Kidney epithelial cell (primary cell): Measurements from ENCODE around the gene INTS3. TPM values are rescaled to one million over a fixed set of nuclear protein-coding genes. Genes with fewer than 3 reads are reported as not detected.
A peak's percentile ranks its signal among the peaks of the same experiment; 100 is the strongest.

Source experiments
- DNase-seq: peaks from one replicate; pipeline ENCODE4 v3.0.0-alpha.2; 2010; ENCODE audit warnings: low read depth
- H3K27me3 ChIP-seq: 2 replicates; pipeline ENCODE4 v1.6.0; 2011; ENCODE audit warnings: low read length; ENCODE audit not compliant: control insufficient read depth, insufficient read depth
- H3K36me3 ChIP-seq: 2 replicates; pipeline ENCODE4 v1.5.1; 2011; ENCODE audit warnings: low read length; ENCODE audit not compliant: control insufficient read depth, insufficient read depth
- H3K4me3 ChIP-seq: 2 replicates; pipeline ENCODE4 v1.5.1; 2011; ENCODE audit warnings: low read depth, mild to moderate bottlenecking, control low read depth, low read length
- total RNA-seq: library from RNA; depleted of rRNA; stranded (reverse); fragments of >200 nt; gene quantifications from 2 replicates; pipeline ENCODE4 v1.2.3, GENCODE V29; 2015
- TF ChIP-seq, protein P1 (sequence below): IDR thresholded peaks from 2 replicates; pipeline ENCODE4 v1.5.1; 2011; ENCODE audit warnings: mild to moderate bottlenecking, moderate library complexity, low read length, control low read depth, inconsistent platforms; ENCODE audit not compliant: insufficient read depth, poor library complexity, severe bottlenecking

INTS3 gene
- total RNA-seq, 1 donor from 2014 or later = 33.8 TPM

DNA sequence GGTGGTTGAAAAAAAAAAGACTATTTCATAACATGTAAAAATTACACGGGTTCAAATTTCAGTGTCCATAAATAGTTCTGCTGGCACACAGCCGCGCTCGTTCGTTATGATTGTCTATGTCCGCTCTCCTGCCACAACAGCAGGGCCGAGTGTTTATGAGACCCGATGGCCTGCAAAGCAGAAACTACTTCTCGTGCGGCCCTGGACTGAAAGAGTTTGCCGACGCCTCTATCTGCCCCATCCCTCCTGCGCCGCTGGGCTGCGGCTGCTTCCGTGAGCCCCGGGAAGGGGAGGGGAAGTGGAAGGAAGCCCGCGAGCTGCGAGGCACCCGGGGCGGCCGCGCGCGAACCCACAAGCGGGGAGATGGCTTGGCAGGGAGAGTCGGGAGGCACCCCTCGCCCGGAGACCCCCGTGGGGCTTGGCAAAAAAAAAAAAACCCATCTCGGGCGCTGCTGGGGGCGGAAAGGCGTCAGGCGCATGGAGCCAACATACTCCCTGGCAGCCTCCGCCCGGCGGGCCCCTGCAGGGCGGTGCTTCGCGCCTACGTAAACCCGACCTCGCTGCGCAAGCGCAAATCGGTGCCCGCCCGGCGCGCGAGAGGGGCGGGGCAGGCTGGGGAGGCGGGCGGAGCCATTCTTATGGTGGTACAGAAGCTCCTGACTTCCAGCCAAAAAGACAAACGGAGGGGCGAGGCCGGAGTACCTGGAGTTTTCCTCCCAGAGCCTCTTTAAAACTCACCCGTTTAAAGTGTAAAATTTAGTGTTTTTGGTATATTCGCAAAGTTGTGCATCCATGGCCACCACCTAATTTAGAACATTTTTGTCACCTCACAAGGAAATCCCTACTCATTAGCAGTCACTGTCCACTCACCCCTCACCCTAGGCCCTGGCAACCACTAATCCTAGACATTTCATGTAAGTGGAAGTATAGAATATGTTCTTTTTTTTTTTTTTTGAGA is 55.7 kb downstream of the INTS3 start:
- Histone ChIP-seq H3K36me3 (no peaks in the 10 kb centered on the region), H3K4me3 (peak overlapping the region; percentile 72), H3K27me3 (no peaks in the 10 kb centered on the region)
- TF ChIP-seq, protein P1, sequence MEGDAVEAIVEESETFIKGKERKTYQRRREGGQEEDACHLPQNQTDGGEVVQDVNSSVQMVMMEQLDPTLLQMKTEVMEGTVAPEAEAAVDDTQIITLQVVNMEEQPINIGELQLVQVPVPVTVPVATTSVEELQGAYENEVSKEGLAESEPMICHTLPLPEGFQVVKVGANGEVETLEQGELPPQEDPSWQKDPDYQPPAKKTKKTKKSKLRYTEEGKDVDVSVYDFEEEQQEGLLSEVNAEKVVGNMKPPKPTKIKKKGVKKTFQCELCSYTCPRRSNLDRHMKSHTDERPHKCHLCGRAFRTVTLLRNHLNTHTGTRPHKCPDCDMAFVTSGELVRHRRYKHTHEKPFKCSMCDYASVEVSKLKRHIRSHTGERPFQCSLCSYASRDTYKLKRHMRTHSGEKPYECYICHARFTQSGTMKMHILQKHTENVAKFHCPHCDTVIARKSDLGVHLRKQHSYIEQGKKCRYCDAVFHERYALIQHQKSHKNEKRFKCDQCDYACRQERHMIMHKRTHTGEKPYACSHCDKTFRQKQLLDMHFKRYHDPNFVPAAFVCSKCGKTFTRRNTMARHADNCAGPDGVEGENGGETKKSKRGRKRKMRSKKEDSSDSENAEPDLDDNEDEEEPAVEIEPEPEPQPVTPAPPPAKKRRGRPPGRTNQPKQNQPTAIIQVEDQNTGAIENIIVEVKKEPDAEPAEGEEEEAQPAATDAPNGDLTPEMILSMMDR = no peak
- DNase-seq = no peak

DNA sequence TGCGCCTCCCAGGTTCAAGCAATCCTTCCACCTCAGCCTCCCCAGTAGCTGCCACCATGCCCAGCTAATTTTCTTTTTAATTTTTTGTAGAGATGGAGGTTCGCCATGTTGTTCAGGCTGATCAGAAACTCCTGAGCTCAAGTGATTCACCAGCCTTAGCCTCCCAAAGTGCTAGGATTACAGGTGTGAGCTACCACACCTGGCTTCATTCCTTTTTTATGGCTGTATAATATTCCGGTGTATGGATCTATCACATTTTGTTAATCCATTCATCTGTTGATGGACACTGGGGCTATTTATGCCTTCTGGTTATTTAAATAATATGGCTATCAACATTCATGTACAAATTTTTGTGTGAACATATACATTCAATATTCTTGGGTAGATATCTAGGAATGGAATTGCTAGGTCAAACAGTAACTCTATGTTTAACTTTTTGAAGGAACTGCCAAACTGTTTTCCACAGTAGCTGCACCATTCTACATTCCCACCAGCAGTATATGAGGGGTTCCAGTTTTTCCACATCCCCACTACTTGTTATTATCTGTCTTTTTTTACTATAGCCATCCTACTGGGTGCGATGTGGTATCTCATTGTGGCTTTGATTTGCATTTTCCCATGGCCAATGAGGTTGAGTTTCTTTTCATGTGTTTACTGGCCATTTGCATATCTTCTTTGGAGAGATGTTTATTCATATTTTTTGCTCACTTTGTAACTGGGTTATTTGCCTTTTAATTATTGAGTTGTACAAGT is 58.4 kb downstream of the INTS3 start:
- H3K36me3 ChIP-seq = no peaks in the 10 kb centered on the region
- DNase-seq = no peak
- TF ChIP-seq, protein P1 = no peak
- H3K4me3 ChIP-seq = no peak overlapping the region
- no peaks in the 10 kb centered on the region for H3K27me3 ChIP-seq

DNA sequence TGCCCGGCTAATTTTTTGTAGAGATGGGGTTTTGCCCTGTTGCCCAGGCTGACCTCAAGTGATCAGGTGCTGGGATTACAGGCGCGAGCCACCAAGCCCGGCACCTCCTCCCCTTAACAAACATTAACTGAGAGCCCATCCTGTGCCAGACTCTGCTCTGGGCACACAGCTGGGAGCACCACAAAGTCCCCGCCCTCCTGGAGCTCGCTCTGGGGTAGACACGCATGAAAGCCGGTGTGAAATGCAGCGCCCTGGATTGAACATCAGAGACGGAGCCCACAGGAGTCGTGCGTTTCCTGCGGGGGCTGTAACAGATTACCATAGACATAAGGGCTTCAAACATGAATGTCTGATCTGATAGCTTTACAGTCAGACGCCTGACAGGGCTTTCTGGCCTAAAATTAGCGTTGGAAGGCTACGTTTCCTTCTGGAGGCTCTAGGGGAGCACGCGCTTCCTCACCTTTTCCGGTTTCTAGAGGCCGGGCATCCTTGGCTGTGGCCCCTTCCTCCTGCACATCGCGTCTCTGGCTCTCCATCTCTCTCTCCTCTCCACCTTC is 61.7 kb downstream of the INTS3 start:
- TF ChIP-seq, protein P1 = no peak
- H3K36me3 ChIP-seq = no peaks in the 10 kb centered on the region
- no peak overlapping the region for H3K4me3 ChIP-seq
- H3K27me3 ChIP-seq = peaks cover 2% of the 10 kb centered on the region
- no peak for DNase-seq

DNA sequence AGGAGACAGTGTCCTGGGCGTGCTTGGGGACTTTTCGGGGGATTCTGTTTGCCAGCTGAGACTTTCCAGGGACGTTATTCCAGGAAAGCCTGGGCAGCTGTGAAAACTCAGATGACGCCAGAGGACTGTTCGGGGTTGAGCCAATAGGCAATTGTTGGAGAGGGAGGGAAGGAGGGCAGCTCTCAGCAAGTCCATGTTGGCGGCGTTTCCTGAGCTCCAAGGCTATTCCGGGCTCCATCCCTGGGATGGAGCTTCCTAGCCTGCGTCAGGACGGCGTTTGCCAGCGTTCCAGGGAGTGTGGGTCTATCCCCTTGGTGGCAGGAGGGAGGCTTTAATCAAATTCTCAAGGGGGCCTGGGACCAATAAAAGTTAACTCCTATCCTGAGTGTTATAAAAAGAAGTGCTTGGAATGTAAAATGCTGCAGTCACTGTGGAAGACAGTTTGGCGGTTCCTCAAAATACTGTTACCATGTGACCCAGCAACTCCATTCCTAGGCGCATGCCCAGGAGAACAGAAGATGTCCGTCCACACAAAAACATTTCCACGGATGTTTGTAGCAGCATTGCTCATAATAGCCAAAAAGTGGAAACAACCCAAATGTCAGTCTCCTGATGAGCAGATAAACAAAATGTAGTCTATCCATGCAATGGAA is 62.6 kb downstream of the INTS3 start:
- Histone ChIP-seq H3K36me3 (no peaks in the 10 kb centered on the region), H3K27me3 (peaks cover 4% of the 10 kb centered on the region), H3K4me3 (no peak overlapping the region)
- TF ChIP-seq, protein P1 = no peak
- DNase-seq = no peak

DNA sequence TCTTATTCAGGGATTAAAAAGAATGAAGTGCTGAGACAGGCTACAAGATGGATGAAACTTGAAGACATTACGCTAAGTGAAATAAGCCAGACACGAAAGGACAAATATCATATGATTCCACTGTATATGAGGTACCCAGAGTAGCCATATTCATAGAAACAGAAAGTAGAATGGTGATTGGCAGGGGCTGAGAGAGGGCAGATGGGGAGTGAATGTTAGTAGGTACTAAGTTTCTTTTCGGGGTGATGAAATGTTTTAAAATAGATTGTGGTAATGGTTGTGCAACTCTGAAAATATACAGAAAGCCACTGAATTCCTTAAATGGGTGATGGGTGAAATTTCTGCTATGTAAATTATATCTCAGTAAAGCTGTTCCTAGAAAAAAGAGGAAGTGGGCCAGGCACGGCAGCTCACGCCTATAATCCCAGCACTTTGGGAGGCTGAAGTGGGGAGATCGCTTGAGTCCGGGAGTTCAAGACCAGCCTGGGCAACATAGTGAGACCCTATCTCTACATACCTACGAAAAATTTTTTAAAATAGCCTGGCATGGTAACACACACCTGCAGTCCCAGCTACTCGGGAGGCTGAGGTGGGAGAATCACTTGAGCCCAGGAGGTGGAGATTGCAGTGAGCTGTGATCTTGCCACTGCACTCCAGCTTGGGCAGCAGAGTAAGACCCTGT is 63.3 kb downstream of the INTS3 start:
- Histone ChIP-seq H3K36me3 (no peaks in the 10 kb centered on the region), H3K27me3 (peaks cover 4% of the 10 kb centered on the region), H3K4me3 (no peak overlapping the region)
- DNase-seq = no peak
- TF ChIP-seq, protein P1 = no peak
